B cell (primary cell): Measurements from ENCODE around the gene FKBP15. TPM values are rescaled to one million over a fixed set of nuclear protein-coding genes. Genes with fewer than 3 reads are reported as not detected.

ENCODE experiments used
- ATAC-seq: fragments of 200-7000 bp; cut with Tn5 transposase; one replicate; pipeline ENCODE4 v1.10.0; 2021; ENCODE audit warnings: low read depth, mild to moderate bottlenecking, moderate number of reproducible peaks, moderate library complexity
- CTCF ChIA-PET: fragments of 350-600 bp; sonication (Branson Sonifier 250); formaldehyde crosslinking; loops from one replicate; lab custom pipeline; 2021; ENCODE audit warnings: antibody characterized with exemption, inconsistent platforms; lab: Charles Lee
- POLR2A ChIA-PET: fragments of 350-600 bp; sonication (Branson Sonifier 250); formaldehyde crosslinking; loops from one replicate; lab custom pipeline; 2021; ENCODE audit warnings: antibody characterized with exemption; lab: Charles Lee
- DNase-seq: peaks from one replicate; pipeline ENCODE4 v3.0.0; 2013
- H2AFZ ChIP-seq: 2 replicates; pipeline ENCODE4 v1.6.1; 2012; ENCODE audit warnings: mild to moderate bottlenecking, low read depth, low read length; ENCODE audit not compliant: insufficient read depth, poor library complexity, severe bottlenecking
- H3K27ac ChIP-seq, 2 donors: 1 replicate in 1 of 2; 2 replicates in 1 of 2; pipeline ENCODE4 v1.5.1; 2012 to 2013; ENCODE audit warnings: low read length in 2 of 2, mild to moderate bottlenecking in 2 of 2, moderate library complexity in 1 of 2
- H3K27me3 ChIP-seq, 4 experiments: fragments of 200-600 bp in 1 of 4; sonication (generic) in 1 of 4; replicated peaks in 1 of 4; 1 replicate in 2 of 4; 2 replicates in 2 of 4; pipeline versions ENCODE4 v1.6.1 to v1.7.0; 2013 to 2016; ENCODE audit warnings: low read length in 3 of 4, mild to moderate bottlenecking in 2 of 4, mixed read lengths in 1 of 4, moderate library complexity in 1 of 4; ENCODE audit not compliant: insufficient read depth in 4 of 4, control insufficient read depth in 3 of 4; ENCODE audit errors: control extremely low read depth in 1 of 4
- H3K36me3 ChIP-seq, 2 experiments: replicated peaks in 1 of 2; 1 replicate in 1 of 2; 2 replicates in 1 of 2; pipeline versions ENCODE4 v1.6.1 to v1.7.1; 2013; ENCODE audit warnings: low read length in 1 of 2; ENCODE audit not compliant: insufficient read depth in 2 of 2, control insufficient read depth in 1 of 2; ENCODE audit errors: control extremely low read depth in 1 of 2, extremely low read depth in 1 of 2
- H3K4me1 ChIP-seq, 2 donors: fragments of 200-600 bp in 1 of 2; sonication (generic) in 1 of 2; 1 replicate in 1 of 2; 2 replicates in 1 of 2; pipeline versions ENCODE4 v1.5.1 to v1.6.1; 2013 to 2017; ENCODE audit warnings: low read length in 2 of 2; ENCODE audit not compliant: control insufficient read depth in 2 of 2, insufficient read depth in 2 of 2
- H3K4me2 ChIP-seq: replicated peaks from 2 replicates; pipeline ENCODE3; 2012; ENCODE audit warnings: mild to moderate bottlenecking, low read depth, low read length; ENCODE audit not compliant: poor library complexity, severe bottlenecking
- H3K4me3 ChIP-seq, 5 experiments: fragments of 200-600 bp in 1 of 5; sonication (generic) in 1 of 5; 1 replicate in 3 of 5; 2 replicates in 2 of 5; pipeline versions ENCODE4 v1.5.1 to v1.7.0; 2011 to 2016; ENCODE audit warnings: low read length in 4 of 5, mild to moderate bottlenecking in 4 of 5, low read depth in 2 of 5, control low read depth in 1 of 5, moderate library complexity in 1 of 5; ENCODE audit not compliant: insufficient read depth in 1 of 5; ENCODE audit errors: control extremely low read depth in 1 of 5, extremely low read depth in 1 of 5
- H3K79me2 ChIP-seq: fragments of 200-600 bp; sonication (generic); one replicate; pipeline ENCODE4 v1.6.0; 2016; ENCODE audit warnings: low read length; ENCODE audit not compliant: control insufficient read depth, insufficient read depth
- H3K9ac ChIP-seq: fragments of 200-600 bp; sonication (generic); 2 replicates; pipeline ENCODE4 v1.6.1; 2017; ENCODE audit warnings: mild to moderate bottlenecking, low read length, moderate library complexity
- H3K9me3 ChIP-seq, 3 donors: one replicate each; pipeline versions ENCODE4 v1.6.1 to v1.7.1; 2013; ENCODE audit warnings: low read length in 2 of 3; ENCODE audit not compliant: control insufficient read depth in 2 of 3, insufficient read depth in 1 of 3; ENCODE audit errors: control extremely low read depth in 1 of 3
- H4K20me1 ChIP-seq: 2 replicates; pipeline ENCODE4 v1.6.0; 2012; ENCODE audit warnings: mild to moderate bottlenecking, low read length; ENCODE audit not compliant: insufficient read depth, control insufficient read depth, poor library complexity, severe bottlenecking
- H3K27ac Mint-ChIP-seq: one replicate; pipeline ENCODE4 v1.8.0; 2021; ENCODE audit warnings: mixed read lengths
- H3K27me3 Mint-ChIP-seq: one replicate; pipeline ENCODE4 v1.8.0; 2021; ENCODE audit warnings: mixed read lengths
- H3K4me1 Mint-ChIP-seq: one replicate; pipeline ENCODE4 v1.8.0; 2021; ENCODE audit warnings: mixed read lengths
- H3K4me3 Mint-ChIP-seq: one replicate; pipeline ENCODE4 v1.8.0; 2021; ENCODE audit warnings: mixed read lengths
- H3K9me3 Mint-ChIP-seq: one replicate; pipeline ENCODE4 v1.8.0; 2022; ENCODE audit warnings: mixed read lengths; ENCODE audit not compliant: insufficient read depth
- CTCF ChIP-seq: fragments of 200-600 bp; IDR thresholded peaks from one replicate; pipeline ENCODE4 v1.8.0; 2022; ENCODE audit warnings: antibody characterized with exemption, mild to moderate bottlenecking
- EZH2 ChIP-seq: IDR thresholded peaks from 2 replicates; pipeline ENCODE4 v1.6.1; 2012; ENCODE audit warnings: borderline replicate concordance, low read depth, mild to moderate bottlenecking, moderate library complexity, low read length; ENCODE audit not compliant: insufficient read depth, poor library complexity, severe bottlenecking
- WGBS: methylation state at CpG from one replicate; pipeline ENCODE4 v1.1.5; 2013; ENCODE audit warnings: missing lambda C conversion rate; ENCODE audit not compliant: insufficient coverage; 5-methylcytosine and 5-hydroxymethylcytosine counted together
- intact Hi-C: fragments of 100-400 bp; cut with micrococcal nuclease; formaldehyde crosslinking; loops from one replicate; pipeline ENCODE4 v1.10.0; 2022
- polyA plus RNA-seq: library from polyadenylated mRNA; depleted of rRNA; stranded (reverse); fragments of >200 nt; gene quantifications from 2 replicates; pipeline ENCODE4 v1.2.3, GENCODE V29; 2012
- total RNA-seq, 2 donors: library from RNA; stranded (reverse); fragments of 120-200 nt in 1 of 2; gene quantifications; 1 replicate in 1 of 2; 2 replicates in 1 of 2; pipeline versions ENCODE4 v1.2.3 to v1.2.4, GENCODE V29; 2013 to 2022

The FKBP15 gene
- total and polyA plus RNA-seq, 2 donors (not counting 1 experiment from before 2014, with no cell fraction given) = 21.1 to 40.6 TPM

DNA sequence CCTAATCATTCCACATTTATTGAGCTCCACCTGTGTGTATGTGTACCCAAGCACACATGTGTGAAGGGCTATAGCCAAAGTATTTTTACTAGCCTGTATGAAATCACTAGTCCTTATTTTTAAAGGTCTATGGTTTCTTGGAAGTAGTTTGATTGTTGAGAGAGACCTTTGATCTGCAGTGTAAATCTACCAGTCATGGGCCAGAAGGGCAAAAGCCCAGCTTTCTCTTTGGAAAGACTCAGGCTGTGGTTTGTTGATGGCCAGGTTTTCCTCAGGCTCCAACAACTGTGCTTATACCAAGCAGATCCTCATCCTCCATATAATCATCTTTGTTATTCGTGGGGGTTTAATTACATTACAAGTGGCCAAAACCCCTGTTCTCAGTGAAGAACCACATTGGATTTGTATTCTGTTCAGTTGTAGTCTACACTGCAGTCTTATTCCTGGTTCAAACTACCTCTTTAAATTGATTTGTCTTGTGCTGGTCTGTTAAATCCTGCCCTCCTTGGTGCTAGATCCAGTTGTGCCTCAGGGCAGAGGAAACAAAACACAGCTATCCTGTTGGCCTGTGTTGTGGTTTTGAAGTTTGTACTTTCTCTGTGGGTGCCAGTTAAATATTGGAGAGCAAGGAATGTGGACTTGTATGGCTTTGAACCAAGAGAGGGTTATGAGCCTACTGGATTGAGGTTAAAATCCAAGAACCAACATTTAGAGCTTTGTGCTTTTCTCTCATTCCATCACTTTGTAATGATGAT, 41.0 kb upstream of the FKBP15 start:
- no peak overlapping the region for H3K4me3 ChIP-seq
- TF ChIP-seq CTCF = no peak
- TF ChIP-seq EZH2 = no peak
- H4K20me1 ChIP-seq = no peaks in the 10 kb centered on the region
- H3K36me3 ChIP-seq = peaks cover 0 to 18% of the 10 kb centered on the region in 2 experiments
- H3K9me3 Mint-ChIP-seq = no peaks in the 10 kb centered on the region
- H3K9me3 ChIP-seq = no peaks in the 10 kb centered on the region
- no peaks in the 10 kb centered on the region for H3K4me1 Mint-ChIP-seq
- H3K9ac ChIP-seq = no peak overlapping the region
- intact Hi-C loops = no loop called here
- ATAC-seq (no peak), DNase-seq (no peak)
- WGBS = no CpG with 5 or more reads among the region's 1 CpG
- no peak overlapping the region for H3K4me2 ChIP-seq
- H3K27ac ChIP-seq = no peak overlapping the region
- no peaks in the 10 kb centered on the region for H3K4me1 ChIP-seq
- ChIA-PET CTCF (interaction anchor here (0.9 to 1.0 kb wide), 2 partner anchors 12 kb away, joined by 3 to 5 read pairs; no protein-coding TSS in a partner anchor), POLR2A (no interaction called here)
- no peaks in the 10 kb centered on the region for H3K79me2 ChIP-seq
- H3K4me3 Mint-ChIP-seq = no peak overlapping the region
- H3K27me3 Mint-ChIP-seq = no peaks in the 10 kb centered on the region
- no peak overlapping the region for H3K27ac Mint-ChIP-seq
- H2AFZ ChIP-seq = no peak overlapping the region
- H3K27me3 ChIP-seq = no peaks in the 10 kb centered on the region

- H3K4me2 ChIP-seq = no peak overlapping the region
- Mint-ChIP-seq H3K27ac (no peak overlapping the region), H3K9me3 (no peaks in the 10 kb centered on the region), H3K4me1 (no peaks in the 10 kb centered on the region), H3K27me3 (no peaks in the 10 kb centered on the region), H3K4me3 (no peak overlapping the region)
- no peak overlapping the region for H3K27ac ChIP-seq
- H3K79me2 ChIP-seq = no peaks in the 10 kb centered on the region
- H3K4me3 ChIP-seq = no peak overlapping the region
- ChIA-PET CTCF (interaction anchor here (0.9 kb wide), 1 partner anchor 324 kb away, joined by 3 read pairs; no protein-coding TSS in a partner anchor), POLR2A (interaction anchor here (0.5 kb wide), 1 partner anchor 138 kb away, joined by 9 read pairs; no protein-coding TSS in a partner anchor)
- H3K27me3 ChIP-seq = no peaks in the 10 kb centered on the region
- H2AFZ ChIP-seq = no peak overlapping the region
- ATAC-seq (no peak), DNase-seq (no peak)
- TF ChIP-seq CTCF = no peak
- no peak for TF ChIP-seq EZH2
- no peak overlapping the region for H3K9ac ChIP-seq
- H3K4me1 ChIP-seq = no peaks in the 10 kb centered on the region
- peaks cover 1 to 17% of the 10 kb centered on the region in 2 experiments for H3K36me3 ChIP-seq
- H4K20me1 ChIP-seq = no peaks in the 10 kb centered on the region
- H3K9me3 ChIP-seq = no peaks in the 10 kb centered on the region
- intact Hi-C loops = no loop called here
- no CpG with 5 or more reads among the region's 1 CpG for WGBS
Measured at GRCh38 chr9:113258282-113258681, 37.2 kb upstream of the FKBP15 start.
